IPS-20b (cell line): ENCODE data around the gene FLNC.
A peak's percentile ranks its signal among the peaks of the same experiment; 100 is the strongest.

ENCODE experiments used
- H3K27ac ChIP-seq: one replicate; pipeline ENCODE4 v1.5.1; 2013; ENCODE audit warnings: low read length
- H3K27me3 ChIP-seq: 2 replicates; pipeline ENCODE4 v1.6.1; 2013; ENCODE audit warnings: mild to moderate bottlenecking, low read length, inconsistent platforms; ENCODE audit not compliant: insufficient read depth
- H3K36me3 ChIP-seq: 2 replicates; pipeline ENCODE4 v1.6.1; 2013; ENCODE audit warnings: low read depth, mild to moderate bottlenecking, inconsistent platforms, low read length, moderate library complexity; ENCODE audit not compliant: insufficient read depth
- H3K4me1 ChIP-seq: 2 replicates; pipeline ENCODE4 v1.6.1; 2013; ENCODE audit warnings: mild to moderate bottlenecking, control low read depth, inconsistent platforms, low read length, moderate library complexity; ENCODE audit not compliant: insufficient read depth
- H3K4me3 ChIP-seq: 2 replicates; pipeline ENCODE4 v1.5.1; 2013; ENCODE audit warnings: mild to moderate bottlenecking, low read length, inconsistent platforms
- H3K9ac ChIP-seq: 2 replicates; pipeline ENCODE4 v1.6.1; 2013; ENCODE audit warnings: low read depth, mild to moderate bottlenecking, inconsistent platforms, low read length, moderate library complexity
- H3K9me3 ChIP-seq: 2 replicates; pipeline ENCODE4 v1.6.1; 2013; ENCODE audit warnings: mild to moderate bottlenecking, low read depth, low read length, inconsistent platforms; ENCODE audit not compliant: insufficient read depth

The FLNC gene

DNA sequence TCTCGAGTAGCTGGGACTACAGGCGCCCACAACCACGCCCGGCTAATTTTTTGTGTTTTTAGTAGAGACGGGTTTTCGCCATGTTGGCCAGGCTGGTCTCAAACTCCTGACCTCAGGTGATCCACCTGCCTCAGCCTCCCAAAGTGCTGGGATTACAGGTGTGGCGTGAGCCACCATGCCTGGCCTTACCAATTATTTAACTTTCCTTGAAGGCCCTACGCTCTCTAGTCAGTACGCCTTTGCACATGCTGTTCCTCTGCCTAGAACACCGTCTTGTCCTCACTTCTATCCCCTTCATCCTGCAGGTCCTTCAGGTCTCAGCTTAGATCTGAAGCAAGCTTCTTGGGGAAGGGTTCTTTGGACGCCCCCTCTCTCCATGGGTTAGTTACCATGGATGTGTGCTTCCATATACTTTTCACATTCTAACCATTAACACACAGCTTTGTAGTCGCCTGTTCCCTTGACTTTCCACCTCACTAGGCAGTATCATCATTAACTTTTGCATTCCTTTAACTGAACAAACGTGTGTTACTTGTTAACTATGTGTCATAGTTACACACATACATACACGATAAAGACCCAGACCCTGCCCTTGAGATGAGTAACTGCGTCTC lies 31.9 kb downstream of the FLNC start:
- no peak overlapping the region for H3K27ac ChIP-seq
- H3K9ac ChIP-seq, result peak overlapping the region; percentile 54; the same call in 1 of the 2 replicates

GRCh38 chr7:128862571-128863432 lies 32.6 kb downstream of the FLNC start, which contains the start of gene ATP6V1F:
TSS of gene ATP6V1F (plus strand) at chr7:128862856. CDS start at chr7:128862905, 49 bp downstream.
- H3K27me3 ChIP-seq, result peaks cover 10% of the 10 kb centered on the region
- H3K4me3 ChIP-seq, result peak within 1 kb of the TSS; percentile 93
- peaks cover 11% of the 10 kb centered on the region; the same call in 1 of the 2 replicates for H3K36me3 ChIP-seq
- peaks cover 10% of the 10 kb centered on the region for H3K4me1 ChIP-seq
- H3K9ac ChIP-seq, result peak within 1 kb of the TSS; percentile 83
- no peaks in the 10 kb centered on the region for H3K9me3 ChIP-seq
- H3K27ac ChIP-seq, result no peak within 1 kb of the TSS

More for the DNA sequence above, 31.9 kb downstream of the FLNC start:
- Histone ChIP-seq H3K9me3 (no peaks in the 10 kb centered on the region), H3K36me3 (peaks cover 11% of the 10 kb centered on the region; the same call in 1 of the 2 replicates), H3K4me3 (peak overlapping the region; percentile 93), H3K4me1 (peaks cover 10% of the 10 kb centered on the region), H3K27me3 (peaks cover 3% of the 10 kb centered on the region)

GRCh38 chr7:128863433-128863989 lies 33.3 kb downstream of the FLNC start:
- Histone ChIP-seq H3K27me3 (peaks cover 17% of the 10 kb centered on the region), H3K4me1 (peaks cover 10% of the 10 kb centered on the region), H3K9ac (peak overlapping the region; percentile 83), H3K36me3 (peaks cover 11% of the 10 kb centered on the region; the same call in 1 of the 2 replicates), H3K4me3 (peak overlapping the region; percentile 93), H3K9me3 (no peaks in the 10 kb centered on the region), H3K27ac (no peak overlapping the region)

DNA sequence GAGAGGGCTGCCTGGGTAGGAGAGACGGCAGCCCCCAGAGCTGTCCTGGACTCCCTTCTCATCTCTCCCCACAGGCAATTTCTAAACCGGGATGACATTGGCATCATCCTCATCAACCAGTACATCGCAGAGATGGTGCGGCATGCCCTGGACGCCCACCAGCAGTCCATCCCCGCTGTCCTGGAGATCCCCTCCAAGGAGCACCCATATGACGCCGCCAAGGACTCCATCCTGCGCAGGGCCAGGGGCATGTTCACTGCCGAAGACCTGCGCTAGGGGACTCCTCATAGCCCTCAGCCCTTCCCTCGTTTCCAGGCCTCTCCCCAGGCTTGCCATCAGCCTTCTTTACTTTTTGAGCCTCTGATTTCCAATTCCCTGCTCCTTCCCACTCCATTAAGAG lies 35.1 kb downstream of the FLNC start:
- peaks cover 11% of the 10 kb centered on the region; the same call in 1 of the 2 replicates for H3K36me3 ChIP-seq
- H3K27me3 ChIP-seq, result peaks cover 35% of the 10 kb centered on the region
- H3K4me3 ChIP-seq, result no peak overlapping the region
- no peak overlapping the region for H3K27ac ChIP-seq
- no peak overlapping the region for H3K9ac ChIP-seq
- peaks cover 10% of the 10 kb centered on the region for H3K4me1 ChIP-seq
- no peaks in the 10 kb centered on the region for H3K9me3 ChIP-seq

GRCh38 chr7:128865996-128866877 lies 36.0 kb downstream of the FLNC start:
- Histone ChIP-seq H3K4me3 (no peak overlapping the region), H3K27me3 (peaks cover 44% of the 10 kb centered on the region), H3K27ac (no peak overlapping the region), H3K36me3 (peaks cover 11% of the 10 kb centered on the region; the same call in 1 of the 2 replicates), H3K9me3 (no peaks in the 10 kb centered on the region), H3K4me1 (peaks cover 10% of the 10 kb centered on the region), H3K9ac (no peak overlapping the region)

- H3K9ac ChIP-seq, result no peak overlapping the region
- no peak overlapping the region for H3K27ac ChIP-seq
- H3K9me3 ChIP-seq, result no peaks in the 10 kb centered on the region
- peaks cover 7% of the 10 kb centered on the region; the same call in 1 of the 2 replicates for H3K4me1 ChIP-seq
- peaks cover 55% of the 10 kb centered on the region for H3K27me3 ChIP-seq
- no peak overlapping the region for H3K4me3 ChIP-seq
- peaks cover 11% of the 10 kb centered on the region; the same call in 1 of the 2 replicates for H3K36me3 ChIP-seq
Measured at GRCh38 chr7:128867241-128867640, 37.0 kb downstream of the FLNC start.

- Histone ChIP-seq H3K4me1 (peaks cover 7% of the 10 kb centered on the region; the same call in 1 of the 2 replicates), H3K9me3 (no peaks in the 10 kb centered on the region), H3K36me3 (peaks cover 11% of the 10 kb centered on the region; the same call in 1 of the 2 replicates), H3K27me3 (peaks cover 56% of the 10 kb centered on the region), H3K9ac (no peak overlapping the region), H3K4me3 (no peak overlapping the region; the same call in 1 of the 2 replicates), H3K27ac (no peak overlapping the region)
Measured at GRCh38 chr7:128867842-128868623, 37.8 kb downstream of the FLNC start.

GRCh38 chr7:128868624-128869137 lies 38.5 kb downstream of the FLNC start:
- Histone ChIP-seq H3K4me3 (peak overlapping the region; percentile 66), H3K4me1 (peaks cover 2% of the 10 kb centered on the region; the same call in 1 of the 2 replicates), H3K27ac (no peak overlapping the region), H3K9me3 (no peaks in the 10 kb centered on the region), H3K9ac (no peak overlapping the region), H3K27me3 (peaks cover 56% of the 10 kb centered on the region), H3K36me3 (peaks cover 11% of the 10 kb centered on the region; the same call in 1 of the 2 replicates)

DNA sequence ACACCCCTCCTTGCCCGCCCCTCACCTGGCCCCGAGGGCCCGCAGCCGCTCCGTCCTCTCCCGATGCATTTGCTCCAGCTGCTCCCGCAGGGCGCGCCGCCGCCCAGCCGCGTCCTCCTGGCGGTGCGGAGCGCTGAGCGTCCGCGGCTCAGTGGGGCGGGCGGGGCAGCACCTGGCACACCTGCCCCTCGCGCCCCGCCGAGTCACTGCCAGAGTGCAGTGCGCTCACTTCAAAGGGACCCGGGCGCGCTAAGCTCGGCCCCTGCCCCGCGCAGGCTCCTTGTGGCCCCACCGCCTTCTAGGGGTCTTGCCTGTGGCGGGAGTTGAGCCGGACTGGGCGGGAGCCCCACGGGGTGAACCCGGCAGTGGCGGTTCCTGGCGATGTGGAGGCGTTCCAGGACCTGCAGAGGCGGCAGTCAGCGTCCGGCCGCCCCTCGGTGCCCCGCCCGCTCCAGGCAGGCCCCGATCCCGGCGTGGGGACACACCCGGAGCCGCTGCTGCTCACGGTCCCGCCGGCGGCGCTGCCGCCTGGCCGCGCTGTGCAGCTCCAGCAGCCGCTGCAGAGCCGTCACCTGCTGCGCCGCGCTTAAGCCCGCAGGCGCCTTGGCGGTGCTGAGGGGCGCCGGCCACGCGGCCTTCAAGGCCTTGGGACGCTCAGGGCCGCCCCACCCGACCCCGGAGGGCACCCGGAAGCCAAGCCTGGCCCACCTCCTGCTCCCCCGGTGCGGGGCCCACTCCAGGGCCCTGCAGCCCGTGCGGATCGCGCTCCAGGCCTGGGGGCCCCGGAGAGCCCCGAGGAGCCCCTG lies 39.1 kb downstream of the FLNC start:
- Histone ChIP-seq H3K27ac (no peak overlapping the region), H3K9ac (peak overlapping the region; percentile 41; the same call in 1 of the 2 replicates), H3K4me1 (no peaks in the 10 kb centered on the region), H3K9me3 (no peaks in the 10 kb centered on the region), H3K4me3 (peak overlapping the region; percentile 66), H3K36me3 (peaks cover 11% of the 10 kb centered on the region; the same call in 1 of the 2 replicates), H3K27me3 (peaks cover 56% of the 10 kb centered on the region)
